Stimulated activated CD4-positive, alpha-beta T cell treated with anti-CD3 and anti-CD28 coated beads, Interleukin-2, amount 100 ng/mL, for 4 hours (primary cell): ENCODE measurements around the gene FAM20C.

Experiments used
- DNase-seq: peaks from one replicate; pipeline ENCODE4 v3.0.0-alpha.2; 2020; ENCODE audit warnings: low read depth

Gene FAM20C

GRCh38 chr7:272631-273030, 80.3 kb downstream of the FAM20C start:
- no peak for DNase-seq

- no peak for DNase-seq
Measured at GRCh38 chr7:273327-273726, 81.0 kb downstream of the FAM20C start.

- no peak for DNase-seq
Measured at GRCh38 chr7:274266-274665, 81.9 kb downstream of the FAM20C start.

GRCh38 chr7:276230-276835, 84.0 kb downstream of the FAM20C start:
- no peak for DNase-seq

- no peak for DNase-seq
Measured at GRCh38 chr7:277228-277627, 84.9 kb downstream of the FAM20C start.

- no peak for DNase-seq
Measured at GRCh38 chr7:278081-278480, 85.7 kb downstream of the FAM20C start.

- no peak for DNase-seq
Measured at GRCh38 chr7:279821-280220, 87.5 kb downstream of the FAM20C start.

- DNase-seq = no peak
Measured at GRCh38 chr7:280461-280860, 88.1 kb downstream of the FAM20C start.

- no peak for DNase-seq
Measured at GRCh38 chr7:281637-282036, 89.3 kb downstream of the FAM20C start.

GRCh38 chr7:282621-283020, 90.2 kb downstream of the FAM20C start:
- no peak for DNase-seq

GRCh38 chr7:284762-285722, 92.7 kb downstream of the FAM20C start:
- DNase-seq = no peak

- no peak for DNase-seq
Measured at GRCh38 chr7:285731-286130, 93.4 kb downstream of the FAM20C start.

- no peak for DNase-seq
Measured at GRCh38 chr7:286266-286665, 93.9 kb downstream of the FAM20C start.

- DNase-seq = no peak
Measured at GRCh38 chr7:288671-289101, 96.3 kb downstream of the FAM20C start.

GRCh38 chr7:289209-289755, 96.9 kb downstream of the FAM20C start:
- no peak for DNase-seq

GRCh38 chr7:289756-290553, 97.6 kb downstream of the FAM20C start, which contains the start of gene FOXL3:
FOXL3 (plus strand) TSS chr7:290170; CDS start chr7:290170, 0 bp downstream.
- DNase-seq = no peak

GRCh38 chr7:290554-291372, 98.4 kb downstream of the FAM20C start:
- no peak for DNase-seq

- DNase-seq = no peak
Measured at GRCh38 chr7:291373-292092, 99.2 kb downstream of the FAM20C start.

- DNase-seq = no peak
Measured at GRCh38 chr7:292226-292625, 99.9 kb downstream of the FAM20C start.

- DNase-seq = no peak
Measured at GRCh38 chr7:292826-293225, 100.5 kb downstream of the FAM20C start.
